HCT116 (cell line): Measurements from ENCODE around the gene RHBDF2. TPM values are rescaled to one million over a fixed set of nuclear protein-coding genes. Genes with fewer than 3 reads are reported as not detected.

ENCODE experiments used
- ATAC-seq: fragments of 200-7000 bp; cut with Tn5 transposase; 2 replicates; pipeline ENCODE4 v1.9.1; 2020; ENCODE audit warnings: mild to moderate bottlenecking, moderate library complexity
- BruUV-seq: library from RNA; stranded (reverse); fragments of 400-500 nt; replicated peaks from 2 replicates; lab custom pipeline; 2021; lab: Mats Ljungman, UMichigan
- CTCF ChIA-PET: fragments of 300-600 bp; sonication (Branson Sonifier 250); formaldehyde crosslinking; loops from one replicate; lab custom pipeline; 2021; ENCODE audit warnings: antibody characterized with exemption; lab: Charles Lee
- POLR2A ChIA-PET: fragments of 300-600, 350-600 bp; sonication (Branson Sonifier 250); formaldehyde crosslinking; loops from one replicate; lab custom pipeline; 2021; ENCODE audit warnings: antibody characterized with exemption; lab: Charles Lee
- RAD21 ChIA-PET, 2 experiments: fragments of 300-600 bp; sonication (Branson Sonifier 250); formaldehyde crosslinking; loops; one replicate each; lab custom pipeline; 2023; ENCODE audit warnings: low total read pairs in 2 of 2; ENCODE audit not compliant: uncharacterized antibody in 2 of 2, unreplicated experiment in 2 of 2, low non-redundant PET in 1 of 2; lab: Charles Lee
- DNase-seq: peaks from one replicate; pipeline ENCODE4 v3.0.0-alpha.2; 2010; ENCODE audit warnings: low read depth, low spot score
- H2AFZ ChIP-seq: fragments of 200-600 bp; shearing (Covaris generic), sonication (generic); 2 replicates; pipeline ENCODE4 v1.6.1; 2017; ENCODE audit warnings: low read depth, mixed run types, mixed read lengths, antibody characterized with exemption, low read length; ENCODE audit not compliant: poor library complexity, severe bottlenecking
- H3K27ac ChIP-seq: 2 replicates; pipeline ENCODE4 v1.5.1; 2012; ENCODE audit warnings: low read depth, low read length
- H3K27me3 ChIP-seq: fragments of 200-600 bp; sonication (generic); 2 replicates; pipeline ENCODE4 v1.6.1; 2016; ENCODE audit warnings: mixed run types, low read length, mixed read lengths; ENCODE audit not compliant: insufficient read depth
- H3K36me3 ChIP-seq, 2 experiments: fragments of 200-500 bp in 1 of 2; fragments of 200-600 bp in 1 of 2; sonication (Bioruptor generic) in 1 of 2; sonication (generic) in 1 of 2; 2 replicates each; pipeline versions ENCODE4 v1.5.1 to v1.6.1; 2014 to 2016; ENCODE audit warnings: low read length in 2 of 2, inconsistent platforms in 1 of 2, mixed read lengths in 1 of 2, mixed run types in 1 of 2; ENCODE audit not compliant: insufficient read depth in 2 of 2, control insufficient read depth in 1 of 2
- H3K4me1 ChIP-seq, 2 experiments: fragments of 200-600 bp in 1 of 2; sonication (generic) in 1 of 2; 2 replicates each; pipeline versions ENCODE4 v1.5.1 to v1.6.1; 2012 to 2017; ENCODE audit warnings: low read length in 2 of 2, inconsistent platforms in 1 of 2, mild to moderate bottlenecking in 1 of 2, mixed read lengths in 1 of 2, mixed run types in 1 of 2, moderate library complexity in 1 of 2; ENCODE audit not compliant: insufficient read depth in 2 of 2, control insufficient read depth in 1 of 2
- H3K4me2 ChIP-seq: fragments of 200-600 bp; sonication (generic); 2 replicates; pipeline ENCODE4 v1.6.1; 2017; ENCODE audit warnings: mixed run types, low read length, mixed read lengths
- H3K4me3 ChIP-seq, 2 experiments: fragments of 200-600 bp in 1 of 2; sonication (generic) in 1 of 2; replicated peaks in 1 of 2; 2 replicates each; pipeline ENCODE4 v1.5.1; 2011 to 2016; ENCODE audit warnings: low read length in 2 of 2, control low read depth in 1 of 2, low read depth in 1 of 2, mild to moderate bottlenecking in 1 of 2, mixed read lengths in 1 of 2, mixed run types in 1 of 2
- H3K79me2 ChIP-seq: fragments of 200-600 bp; sonication (generic); 2 replicates; pipeline ENCODE4 v1.6.1; 2017; ENCODE audit warnings: mild to moderate bottlenecking, mixed run types, low read length, moderate library complexity, mixed read lengths; ENCODE audit not compliant: insufficient read depth
- H3K9ac ChIP-seq: fragments of 200-600 bp; sonication (generic); 2 replicates; pipeline ENCODE4 v1.6.1; 2016; ENCODE audit warnings: low read length, mixed read lengths
- H3K9me2 ChIP-seq: fragments of 200-600 bp; sonication (generic), shearing (Covaris generic); 2 replicates; pipeline ENCODE4 v1.6.1; 2017; ENCODE audit warnings: mixed run types, mild to moderate bottlenecking, moderate library complexity; ENCODE audit not compliant: insufficient read depth
- H3K9me3 ChIP-seq, 2 experiments: fragments of 200-500 bp in 1 of 2; fragments of 200-600 bp in 1 of 2; sonication (Bioruptor generic) in 1 of 2; sonication (generic) in 1 of 2; 2 replicates each; pipeline ENCODE4 v1.6.1; 2014 to 2017; ENCODE audit warnings: low read length in 2 of 2, mixed read lengths in 2 of 2, inconsistent platforms in 1 of 2, low read depth in 1 of 2, mild to moderate bottlenecking in 1 of 2, mixed run types in 1 of 2, moderate library complexity in 1 of 2; ENCODE audit not compliant: control insufficient read depth in 1 of 2, insufficient read depth in 1 of 2
- H4K20me1 ChIP-seq: fragments of 200-600 bp; sonication (generic), shearing (Covaris generic); 2 replicates; pipeline ENCODE4 v1.6.1; 2017; ENCODE audit warnings: mixed run types, mild to moderate bottlenecking, moderate library complexity; ENCODE audit not compliant: insufficient read depth
- CTCF ChIP-seq, 3 experiments: fragments of 200-600 bp in 1 of 3; sonication (generic) in 1 of 3; IDR thresholded peaks in 2 of 3; conservative IDR thresholded peaks in 1 of 3; 2 replicates each; pipeline ENCODE4 v1.5.1; 2012 to 2017; ENCODE audit warnings: low read depth in 2 of 3, low read length in 2 of 3, antibody characterized with exemption in 1 of 3, borderline replicate concordance in 1 of 3, control low read depth in 1 of 3, mild to moderate bottlenecking in 1 of 3, mixed read lengths in 1 of 3, mixed run types in 1 of 3, moderate library complexity in 1 of 3; ENCODE audit not compliant: insufficient read depth in 1 of 3
- EZH2phosphoT487 ChIP-seq: fragments of 200-600 bp; IDR thresholded peaks from 2 replicates; pipeline ENCODE4 v1.6.1; 2018; ENCODE audit warnings: antibody characterized with exemption, borderline replicate concordance
- FOSL1 ChIP-seq: IDR thresholded peaks from 2 replicates; pipeline ENCODE4 v1.6.1; 2012; ENCODE audit warnings: low read depth
- REST ChIP-seq: IDR thresholded peaks from 2 replicates; pipeline ENCODE4 v1.6.1; 2012; ENCODE audit warnings: low read depth
- ZNF274 ChIP-seq: fragments of 200-500 bp; sonication (Bioruptor generic); IDR thresholded peaks from 2 replicates; pipeline ENCODE4 v1.6.1; 2014; ENCODE audit warnings: mild to moderate bottlenecking, low read depth, low read length, inconsistent platforms
- intact Hi-C: fragments of 100-400 bp; cut with micrococcal nuclease; formaldehyde crosslinking; loops from 2 replicates; pipeline ENCODE4 v1.10.0; 2022
- total RNA-seq: library from RNA; stranded (reverse); gene quantifications from one replicate; pipeline ENCODE4 v1.2.1, GENCODE V29; 2021; ENCODE audit not compliant: unreplicated experiment

RHBDF2 gene
- total RNA-seq, 1 experiment from 2014 or later = 61.1 TPM

GRCh38 chr17:76435751-76436150 is 65.5 kb downstream of the RHBDF2 start:
- H3K79me2 ChIP-seq = peaks cover 97% of the 10 kb centered on the region
- RAD21 ChIA-PET = no interaction called here
- no peak overlapping the region for H2AFZ ChIP-seq
- no TSS peak for BruUV-seq
- POLR2A ChIA-PET = interaction anchor here (0.6 kb wide), 1 partner anchor 71 kb away, joined by 5 read pairs; no protein-coding TSS in a partner anchor
- H3K4me3 ChIP-seq = no peak overlapping the region
- TF ChIP-seq FOSL1 (no peak), REST (no peak), CTCF (IDR thresholded peaks at IDR 0.05 in 2 of 3, conservative IDR thresholded peaks at IDR 0.05 in 1 of 3; ENCODE audit: borderline replicate concordance in 1 of 3, insufficient read depth in 1 of 3, low read depth in 2 of 3, low read length in 2 of 3) (no peak), ZNF274 (no peak), EZH2phosphoT487 (no peak)
- H3K9ac ChIP-seq = no peak overlapping the region
- H3K4me1 ChIP-seq = peaks cover 0 to 11% of the 10 kb centered on the region in 2 experiments; a peak in 1 of 4 replicates
- H3K9me2 ChIP-seq = no peaks in the 10 kb centered on the region
- H3K27me3 ChIP-seq = no peaks in the 10 kb centered on the region
- CTCF ChIA-PET = interaction anchor here (1.4 kb wide), 1 partner anchor 38 kb away, joined by 9 read pairs; no protein-coding TSS in a partner anchor
- ATAC-seq (no peak), DNase-seq (no peak)
- H4K20me1 ChIP-seq = peaks cover 20% of the 10 kb centered on the region; the same call in 1 of the 2 replicates
- no peak overlapping the region for H3K27ac ChIP-seq
- intact Hi-C loops = no loop called here
- H3K36me3 ChIP-seq = no peaks in the 10 kb centered on the region
- H3K4me2 ChIP-seq = no peak overlapping the region
- no peaks in the 10 kb centered on the region for H3K9me3 ChIP-seq
